Measurements from ENCODE around the gene EIF2A.

Gene EIF2A

GRCh38 chr3:150527464-150528255 is 18.9 kb upstream of the EIF2A start:
- Mint-ChIP-seq H3K4me1 (ENCODE audit: low read depth) (peaks cover 6% of the 10 kb centered on the region), H3K27me3 (ENCODE audit: low read depth) (peaks cover 28% of the 10 kb centered on the region), H3K27ac (no peak overlapping the region), H3K9me3 (no peaks in the 10 kb centered on the region), H3K4me3 (no peak overlapping the region), H3K36me3 (ENCODE audit: low read depth) (no peaks in the 10 kb centered on the region)
- no peak for DNase-seq (ENCODE audit: low spot score)

- no peak overlapping the region for H3K4me3 Mint-ChIP-seq
- peaks cover 23% of the 10 kb centered on the region for H3K27me3 Mint-ChIP-seq (ENCODE audit: low read depth)
- DNase-seq (ENCODE audit: low spot score), result no peak
- H3K9me3 Mint-ChIP-seq, result no peaks in the 10 kb centered on the region
- no peak overlapping the region for H3K27ac Mint-ChIP-seq
- H3K36me3 Mint-ChIP-seq (ENCODE audit: low read depth), result no peaks in the 10 kb centered on the region
- H3K4me1 Mint-ChIP-seq (ENCODE audit: low read depth), result peaks cover 6% of the 10 kb centered on the region
Observed at GRCh38 chr3:150528354-150528797, 18.2 kb upstream of the EIF2A start.

- H3K27me3 Mint-ChIP-seq (ENCODE audit: low read depth), result peaks cover 14% of the 10 kb centered on the region
- no peaks in the 10 kb centered on the region for H3K36me3 Mint-ChIP-seq (ENCODE audit: low read depth)
- H3K27ac Mint-ChIP-seq, result no peak overlapping the region
Observed at GRCh38 chr3:150531775-150532174, 14.8 kb upstream of the EIF2A start.

GRCh38 chr3:150535204-150535603 is 11.4 kb upstream of the EIF2A start:
- H3K4me3 Mint-ChIP-seq, result no peak overlapping the region
- no peaks in the 10 kb centered on the region for H3K36me3 Mint-ChIP-seq (ENCODE audit: low read depth)
- no peak for DNase-seq (ENCODE audit: low spot score)
- peaks cover 6% of the 10 kb centered on the region for H3K4me1 Mint-ChIP-seq (ENCODE audit: low read depth)
- no peaks in the 10 kb centered on the region for H3K9me3 Mint-ChIP-seq
- H3K27ac Mint-ChIP-seq, result no peak overlapping the region
- H3K27me3 Mint-ChIP-seq (ENCODE audit: low read depth), result no peaks in the 10 kb centered on the region

More at GRCh38 chr3:150531775-150532174, 14.8 kb upstream of the EIF2A start:
- no peaks in the 10 kb centered on the region for H3K9me3 Mint-ChIP-seq
- peaks cover 6% of the 10 kb centered on the region for H3K4me1 Mint-ChIP-seq (ENCODE audit: low read depth)
- no peak for DNase-seq (ENCODE audit: low spot score)
- H3K4me3 Mint-ChIP-seq, result no peak overlapping the region

GRCh38 chr3:150538324-150539208 is 8.0 kb upstream of the EIF2A start:
- H3K4me1 Mint-ChIP-seq (ENCODE audit: low read depth), result peaks cover 19% of the 10 kb centered on the region
- DNase-seq (ENCODE audit: low spot score), result no peak
- no peak overlapping the region for H3K27ac Mint-ChIP-seq
- H3K4me3 Mint-ChIP-seq, result no peak overlapping the region
- H3K9me3 Mint-ChIP-seq, result no peaks in the 10 kb centered on the region
- peaks cover 24% of the 10 kb centered on the region for H3K36me3 Mint-ChIP-seq (ENCODE audit: low read depth)
- H3K27me3 Mint-ChIP-seq (ENCODE audit: low read depth), result no peaks in the 10 kb centered on the region

- DNase-seq (ENCODE audit: low spot score), result no peak
- Mint-ChIP-seq H3K36me3 (ENCODE audit: low read depth) (peaks cover 37% of the 10 kb centered on the region), H3K9me3 (no peaks in the 10 kb centered on the region), H3K27ac (no peak overlapping the region), H3K4me3 (no peak overlapping the region), H3K27me3 (ENCODE audit: low read depth) (no peaks in the 10 kb centered on the region), H3K4me1 (ENCODE audit: low read depth) (peaks cover 31% of the 10 kb centered on the region)
Observed at GRCh38 chr3:150540297-150540696, 6.3 kb upstream of the EIF2A start.

GRCh38 chr3:150540991-150541390 is 5.6 kb upstream of the EIF2A start:
- DNase-seq (ENCODE audit: low spot score), result no peak
- no peak overlapping the region for H3K4me3 Mint-ChIP-seq
- no peaks in the 10 kb centered on the region for H3K27me3 Mint-ChIP-seq (ENCODE audit: low read depth)
- peaks cover 39% of the 10 kb centered on the region for H3K36me3 Mint-ChIP-seq (ENCODE audit: low read depth)
- H3K9me3 Mint-ChIP-seq, result no peaks in the 10 kb centered on the region
- H3K27ac Mint-ChIP-seq, result no peak overlapping the region
- peaks cover 34% of the 10 kb centered on the region for H3K4me1 Mint-ChIP-seq (ENCODE audit: low read depth)

GRCh38 chr3:150543128-150543527 is 3.5 kb upstream of the EIF2A start:
- Mint-ChIP-seq H3K36me3 (ENCODE audit: low read depth) (peaks cover 39% of the 10 kb centered on the region), H3K4me1 (ENCODE audit: low read depth) (peaks cover 41% of the 10 kb centered on the region), H3K27me3 (ENCODE audit: low read depth) (no peaks in the 10 kb centered on the region), H3K4me3 (no peak overlapping the region), H3K27ac (no peak overlapping the region), H3K9me3 (no peaks in the 10 kb centered on the region)
- no peak for DNase-seq (ENCODE audit: low spot score)

GRCh38 chr3:150543531-150543930 is 3.1 kb upstream of the EIF2A start:
- Mint-ChIP-seq H3K4me1 (ENCODE audit: low read depth) (peaks cover 45% of the 10 kb centered on the region), H3K4me3 (no peak overlapping the region), H3K27me3 (ENCODE audit: low read depth) (no peaks in the 10 kb centered on the region), H3K27ac (no peak overlapping the region), H3K36me3 (ENCODE audit: low read depth) (peaks cover 43% of the 10 kb centered on the region), H3K9me3 (no peaks in the 10 kb centered on the region)
- DNase-seq (ENCODE audit: low spot score), result no peak

GRCh38 chr3:150544041-150544440 is 2.5 kb upstream of the EIF2A start:
- H3K27me3 Mint-ChIP-seq (ENCODE audit: low read depth), result no peaks in the 10 kb centered on the region
- H3K27ac Mint-ChIP-seq, result peak overlapping the region; percentile 1
- peaks cover 47% of the 10 kb centered on the region for H3K36me3 Mint-ChIP-seq (ENCODE audit: low read depth)
- peak overlapping the region; percentile 100 for H3K4me3 Mint-ChIP-seq
- peaks cover 47% of the 10 kb centered on the region for H3K4me1 Mint-ChIP-seq (ENCODE audit: low read depth)
- H3K9me3 Mint-ChIP-seq, result no peaks in the 10 kb centered on the region
- no peak for DNase-seq (ENCODE audit: low spot score)

- no peaks in the 10 kb centered on the region for H3K27me3 Mint-ChIP-seq (ENCODE audit: low read depth)
- peaks cover 50% of the 10 kb centered on the region for H3K36me3 Mint-ChIP-seq (ENCODE audit: low read depth)
- no peaks in the 10 kb centered on the region for H3K9me3 Mint-ChIP-seq
- DNase-seq (ENCODE audit: low spot score), result no peak
- peak overlapping the region; percentile 100 for H3K4me3 Mint-ChIP-seq
- peaks cover 50% of the 10 kb centered on the region for H3K4me1 Mint-ChIP-seq (ENCODE audit: low read depth)
- peak overlapping the region; percentile 47 for H3K27ac Mint-ChIP-seq
Observed at GRCh38 chr3:150544726-150545125, 1.9 kb upstream of the EIF2A start.

GRCh38 chr3:150545419-150546225 is 965 bp upstream of the EIF2A start:
- Mint-ChIP-seq H3K27ac (peak overlapping the region; percentile 97), H3K27me3 (ENCODE audit: low read depth) (no peaks in the 10 kb centered on the region), H3K36me3 (ENCODE audit: low read depth) (peaks cover 52% of the 10 kb centered on the region), H3K9me3 (no peaks in the 10 kb centered on the region), H3K4me3 (peak overlapping the region; percentile 100), H3K4me1 (ENCODE audit: low read depth) (peaks cover 54% of the 10 kb centered on the region)
- DNase-seq (ENCODE audit: low spot score), result no peak

GRCh38 chr3:150547045-150547741 is 606 bp downstream of the EIF2A start:
- Mint-ChIP-seq H3K9me3 (no peaks in the 10 kb centered on the region), H3K27ac (peak overlapping the region; percentile 97), H3K36me3 (ENCODE audit: low read depth) (peaks cover 45% of the 10 kb centered on the region), H3K4me3 (peak overlapping the region; percentile 100), H3K27me3 (ENCODE audit: low read depth) (no peaks in the 10 kb centered on the region), H3K4me1 (ENCODE audit: low read depth) (peaks cover 48% of the 10 kb centered on the region)
- no peak for DNase-seq (ENCODE audit: low spot score)
